Esophagus muscularis mucosa (tissue), 4 donors: ENCODE results near the gene RAB33B.

Source experiments
- CTCF ChIP-seq, 3 experiments: fragments of 200-600 bp in 2 of 3; fragments of 450-650 bp in 1 of 3; sonication (generic) in 2 of 3; IDR thresholded peaks; one replicate each; pipeline ENCODE4 v1.5.1; 2017 to 2019; ENCODE audit warnings: antibody characterized with exemption in 3 of 3, mild to moderate bottlenecking in 2 of 3, moderate library complexity in 1 of 3
- EP300 ChIP-seq: sonication (generic); formaldehyde crosslinking; IDR thresholded peaks from one replicate; pipeline ENCODE4 v1.6.1; 2017; ENCODE audit warnings: antibody characterized with exemption
- POLR2AphosphoS5 ChIP-seq, 2 donors: sonication (generic); formaldehyde crosslinking; IDR thresholded peaks; one replicate each; pipeline ENCODE4 v1.6.1; 2017; ENCODE audit warnings: antibody characterized with exemption in 2 of 2

DNA sequence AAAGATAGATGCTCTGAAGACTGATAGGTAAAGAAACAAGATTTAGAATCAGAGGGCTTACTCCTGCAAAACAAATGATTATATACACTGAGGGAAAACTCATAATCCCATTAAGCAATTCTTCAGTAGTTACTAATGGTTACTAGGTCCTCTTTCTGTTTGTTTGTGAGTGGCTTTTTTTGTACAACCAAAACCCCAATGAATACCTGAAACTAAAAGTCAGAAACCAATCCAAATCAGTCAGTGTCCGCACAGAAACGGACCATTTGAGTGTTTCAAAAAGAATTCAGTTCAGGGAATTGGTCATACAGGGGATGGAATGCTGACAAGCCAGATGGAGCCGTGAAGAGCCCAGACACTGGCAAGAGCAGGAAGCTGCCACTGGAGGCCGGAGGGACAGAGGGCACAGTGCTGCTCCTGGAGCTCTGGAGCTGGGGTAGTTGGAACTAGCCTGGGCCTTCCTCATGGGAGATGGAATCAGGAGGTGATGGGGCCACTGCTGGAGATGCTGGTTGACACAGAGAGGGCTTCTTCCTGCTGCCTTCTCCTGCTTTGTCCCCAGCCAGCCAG lies 70.2 kb downstream of the RAB33B start:
- TF ChIP-seq CTCF (IDR thresholded peaks at IDR 0.05) (no peak), POLR2AphosphoS5 (IDR thresholded peaks at IDR 0.05) (no peak), EP300 (no peak)
